GM21529 (cell line): ENCODE results near the gene IKZF2.
A peak's percentile ranks its signal among the peaks of the same experiment; 100 is the strongest.
"Not testable (repeated sequence)": the region's sequence is repeated elsewhere in the genome, so short reads cannot be mapped to it uniquely, and the experiment has no call there.

ENCODE experiments used
- ATAC-seq: cut with Tn5 transposase; IDR thresholded peaks from one replicate; pipeline ENCODE4 v1.9.1; 2021; ENCODE audit not compliant: unreplicated experiment

IKZF2 gene

DNA sequence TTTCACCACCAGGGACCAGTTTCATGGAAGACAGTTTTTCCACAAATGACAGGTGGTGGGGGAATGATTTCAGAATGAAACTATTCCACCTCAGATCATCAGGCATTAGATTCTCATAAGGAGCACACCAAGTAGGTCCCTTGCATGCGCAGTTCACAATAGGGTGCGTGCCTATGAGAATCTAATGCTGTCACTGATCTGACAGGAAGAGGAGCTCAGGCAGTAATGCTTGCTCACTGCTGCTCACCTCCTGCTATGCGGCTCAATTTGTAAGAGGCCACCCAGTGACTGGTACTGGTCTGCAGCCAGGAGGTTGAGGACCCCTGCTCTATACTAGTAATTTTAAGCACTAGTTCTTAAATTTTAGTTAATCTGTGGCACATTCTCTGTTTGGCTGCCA lies 107.8 kb downstream of the IKZF2 start:
- no peak for ATAC-seq

DNA sequence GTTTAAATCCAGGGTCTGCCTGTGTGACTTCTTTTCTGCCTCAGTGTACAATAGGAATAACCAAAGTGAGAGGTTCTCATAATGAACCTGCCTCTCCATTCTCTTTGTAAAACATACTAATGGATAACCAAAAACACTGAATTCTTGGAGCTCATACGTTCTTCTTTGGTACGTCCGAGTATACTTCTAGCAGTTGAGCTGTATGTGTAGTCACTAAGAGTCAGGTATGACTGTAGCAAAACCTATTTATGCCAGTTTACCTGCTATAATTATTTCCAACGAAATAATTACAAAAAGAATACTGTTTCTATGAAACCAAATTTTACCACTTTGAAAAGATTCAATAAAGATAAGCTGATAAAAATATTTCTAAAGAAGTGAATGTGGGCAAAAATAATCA lies 109.2 kb downstream of the IKZF2 start:
- no peak for ATAC-seq

DNA sequence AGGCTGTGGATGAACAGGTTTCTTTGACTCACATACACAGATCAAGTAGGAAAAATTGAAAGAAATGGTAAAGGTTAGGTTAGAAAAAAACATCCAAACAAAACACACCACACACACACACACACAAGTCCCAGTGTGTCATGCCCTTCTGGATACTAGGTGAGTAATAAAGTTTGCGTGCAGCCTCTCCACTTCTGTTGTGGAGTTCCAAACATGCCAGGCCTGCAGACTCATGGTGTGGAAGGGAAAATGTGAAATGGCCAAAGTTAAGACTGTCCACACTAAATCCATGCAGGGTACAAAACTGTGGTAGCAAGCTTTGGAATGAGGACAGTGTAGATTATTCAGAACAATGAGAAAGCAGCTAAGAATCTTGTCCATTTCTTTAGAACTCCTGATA lies 114.6 kb downstream of the IKZF2 start:
- no peak for ATAC-seq

DNA sequence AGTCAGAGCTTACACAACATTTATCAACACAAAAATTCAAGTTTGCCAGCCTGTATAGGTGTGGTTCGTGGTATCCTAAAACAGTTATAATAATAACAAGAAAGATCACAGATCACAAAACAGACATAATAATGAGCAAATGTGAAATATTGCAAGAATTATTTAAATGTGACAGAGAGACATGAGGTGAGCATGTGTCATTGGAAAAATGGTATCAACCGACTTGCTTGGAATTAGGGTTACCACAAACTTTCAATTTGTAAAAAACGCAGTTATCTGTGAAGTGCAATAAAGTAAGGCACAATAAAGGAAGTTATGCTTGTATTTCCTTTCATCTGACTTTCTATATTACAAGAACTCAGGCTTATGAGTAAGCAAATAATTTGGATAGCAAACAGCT lies 116.8 kb downstream of the IKZF2 start:
- ATAC-seq, result no peak

DNA sequence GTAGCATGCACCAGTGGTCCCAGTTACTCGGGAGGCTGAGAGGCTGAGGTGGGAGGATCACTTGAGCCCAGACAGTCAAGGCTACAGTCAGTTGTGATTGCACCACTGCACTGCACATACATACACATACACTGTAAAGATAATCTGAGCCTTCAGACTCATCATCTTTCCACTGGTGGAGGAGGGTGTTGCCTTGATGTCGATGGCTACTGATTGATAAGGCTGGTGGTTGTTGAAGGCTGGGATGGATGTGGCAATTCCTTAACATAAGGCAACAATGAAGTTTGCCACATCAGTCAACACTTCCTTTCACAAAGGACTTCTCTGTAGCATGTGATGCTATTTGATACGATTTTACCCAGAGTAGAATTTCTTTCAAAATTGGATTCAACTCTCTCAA lies 118.8 kb downstream of the IKZF2 start:
- no peak for ATAC-seq

DNA sequence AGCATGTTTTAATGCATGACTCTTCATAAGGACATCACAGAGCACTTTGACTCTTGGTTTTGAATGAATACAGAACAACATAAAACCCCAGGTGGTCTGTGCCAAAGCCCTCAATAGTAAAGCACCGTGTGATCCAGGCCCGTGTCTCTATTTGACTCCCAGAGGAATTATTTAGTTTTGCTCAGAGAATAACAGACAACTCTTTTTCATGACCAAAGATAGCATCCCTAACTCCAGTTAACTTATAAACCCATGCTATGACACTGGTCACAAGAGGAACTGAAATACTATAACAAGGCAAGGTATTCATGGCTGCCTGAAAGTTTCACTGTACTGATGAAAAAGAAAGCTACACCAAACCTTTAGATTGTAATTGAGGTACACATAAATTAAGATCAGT lies 128.4 kb downstream of the IKZF2 start:
- ATAC-seq, result peak; percentile 74

DNA sequence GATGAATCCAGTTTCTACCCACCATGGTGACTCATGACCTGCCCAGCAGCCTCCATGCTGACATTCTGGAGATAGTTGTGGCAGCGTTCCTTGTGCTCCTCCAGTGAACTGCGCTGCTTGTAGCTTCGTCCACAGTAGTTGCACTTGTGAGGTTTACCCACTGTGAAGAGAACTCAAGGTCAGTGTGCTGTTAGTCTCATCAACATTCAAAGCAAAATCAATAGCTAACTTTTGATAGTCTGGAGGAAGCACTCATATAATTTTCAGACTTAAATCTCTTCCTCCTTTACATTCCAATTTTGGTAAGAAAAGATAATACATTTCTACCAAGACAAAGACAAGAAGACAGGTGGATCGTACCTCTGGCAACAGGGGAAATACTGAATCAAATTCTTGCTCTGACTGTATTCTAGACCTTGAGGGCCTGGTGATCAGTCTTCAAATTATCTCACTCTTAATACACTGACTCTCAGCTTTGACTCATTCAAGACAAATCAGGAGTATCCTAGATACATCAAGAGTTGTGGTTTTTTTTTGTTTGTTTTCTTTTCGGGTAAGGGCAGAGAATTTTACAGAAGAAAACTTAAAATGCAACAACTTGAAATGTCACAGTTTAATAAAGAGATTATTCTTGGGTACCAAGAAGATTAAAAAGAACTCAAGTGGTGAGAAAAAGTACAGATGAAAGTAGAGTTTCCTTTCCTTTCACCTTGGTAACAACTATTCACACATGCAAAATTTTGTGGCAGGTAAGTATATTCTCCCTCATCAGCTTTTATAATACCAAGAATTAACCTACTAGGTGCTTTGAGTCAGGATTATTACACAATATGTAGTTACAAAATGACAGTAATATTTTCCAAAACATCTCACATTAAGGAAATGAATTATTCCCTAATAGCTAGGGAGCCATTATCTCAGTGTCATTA lies 129.2 kb downstream of the IKZF2 start:
- ATAC-seq, result peak; percentile 76

DNA sequence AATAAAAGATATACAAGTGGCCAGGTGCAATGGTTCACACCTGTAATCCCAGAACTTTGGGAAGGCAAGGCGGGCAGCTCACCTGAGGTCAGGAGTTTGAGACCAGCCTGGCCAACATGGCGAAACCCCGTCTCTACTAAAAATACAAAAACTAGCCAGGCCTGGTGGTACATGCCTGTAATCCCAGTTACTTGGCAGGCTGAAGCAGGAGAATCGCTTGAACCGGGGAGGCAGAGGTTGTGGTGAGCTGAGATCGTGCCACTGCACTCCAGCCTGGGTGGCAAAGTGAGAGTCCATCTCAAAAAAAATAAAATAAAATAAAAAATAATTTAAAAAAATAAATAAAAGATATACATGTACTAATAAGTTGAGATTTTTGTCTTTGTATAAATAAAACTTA lies 130.5 kb downstream of the IKZF2 start:
- not testable (repeated sequence) for ATAC-seq

DNA sequence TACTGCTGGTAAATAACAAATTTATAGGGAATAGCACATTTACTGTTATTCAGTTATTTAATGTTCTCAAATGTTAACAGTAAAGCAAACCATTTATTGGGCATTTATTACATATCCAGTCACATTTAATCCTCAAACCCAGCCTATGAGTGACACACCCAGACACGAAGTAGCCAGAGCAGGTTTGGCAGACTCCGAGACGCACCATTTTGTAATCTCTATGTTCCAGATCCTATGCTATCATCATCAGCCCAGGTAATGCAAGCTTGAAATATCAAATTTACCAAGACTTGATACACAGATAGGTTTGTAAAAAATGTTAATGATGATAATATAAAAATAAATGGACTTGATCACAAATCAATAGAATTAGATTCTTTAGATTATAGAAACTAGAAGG lies 131.1 kb downstream of the IKZF2 start:
- ATAC-seq, result no peak

DNA sequence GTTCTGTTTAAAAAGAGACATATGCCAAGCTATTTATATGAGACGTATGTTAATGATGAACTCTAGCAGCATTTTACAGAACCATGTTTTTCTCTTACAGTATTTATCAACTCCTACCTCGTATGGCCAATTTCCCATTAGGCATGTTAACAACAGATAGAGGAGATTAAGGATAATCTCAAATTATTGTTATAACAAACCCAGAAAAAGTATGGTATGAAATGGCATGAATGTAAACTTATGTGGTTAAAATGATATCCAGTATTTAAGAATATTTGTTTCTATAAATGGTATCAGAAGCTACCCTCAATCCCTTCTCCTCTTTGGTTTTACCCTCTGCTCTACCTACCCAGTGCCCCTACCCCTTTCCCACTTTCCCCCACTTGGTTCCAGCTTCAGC lies 132.0 kb downstream of the IKZF2 start:
- ATAC-seq, result no peak

DNA sequence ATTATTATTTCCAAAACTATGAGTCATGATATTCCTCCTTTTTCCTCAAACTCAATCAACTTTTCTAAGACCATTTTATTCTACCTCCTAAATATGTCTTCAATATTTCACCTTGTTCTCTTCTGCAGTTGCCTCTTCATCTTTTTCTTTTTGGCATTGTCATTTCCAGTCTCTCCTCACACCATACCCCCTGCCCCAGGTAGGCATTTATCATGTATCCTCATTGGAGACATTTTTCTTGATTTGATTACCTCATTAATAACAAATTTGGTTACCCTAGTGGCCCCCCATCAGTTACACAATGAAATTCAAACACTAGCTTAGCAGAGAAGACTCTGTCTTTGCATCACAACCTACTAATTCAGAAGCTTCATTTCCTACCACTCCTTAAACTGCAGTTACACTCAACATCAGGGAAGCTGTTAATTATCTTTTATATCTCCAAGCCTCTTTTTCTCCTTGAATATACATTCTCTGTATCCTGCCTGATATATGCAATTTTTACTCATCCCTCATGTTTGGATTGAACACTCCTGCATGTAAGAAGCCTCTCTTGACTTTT lies 133.0 kb downstream of the IKZF2 start:
- ATAC-seq, result no peak

DNA sequence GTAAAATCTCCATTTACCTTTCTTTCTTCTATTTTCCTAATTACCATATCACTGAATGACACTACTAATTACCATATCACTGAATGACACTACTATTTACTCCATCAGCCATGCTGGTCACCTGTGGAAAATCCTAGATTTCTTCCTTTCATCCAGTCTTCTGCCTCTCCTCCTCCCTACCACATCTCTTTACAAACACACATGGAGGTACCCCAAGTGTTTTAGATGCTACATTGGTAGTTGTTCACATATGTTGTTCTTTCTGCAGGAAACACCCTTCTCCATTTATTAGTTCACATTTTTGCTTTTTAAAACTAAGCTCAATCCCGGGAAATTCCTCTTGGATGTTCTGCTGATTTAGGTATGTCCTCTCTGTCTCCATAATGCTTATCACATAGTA lies 134.0 kb downstream of the IKZF2 start:
- ATAC-seq, result no peak

DNA sequence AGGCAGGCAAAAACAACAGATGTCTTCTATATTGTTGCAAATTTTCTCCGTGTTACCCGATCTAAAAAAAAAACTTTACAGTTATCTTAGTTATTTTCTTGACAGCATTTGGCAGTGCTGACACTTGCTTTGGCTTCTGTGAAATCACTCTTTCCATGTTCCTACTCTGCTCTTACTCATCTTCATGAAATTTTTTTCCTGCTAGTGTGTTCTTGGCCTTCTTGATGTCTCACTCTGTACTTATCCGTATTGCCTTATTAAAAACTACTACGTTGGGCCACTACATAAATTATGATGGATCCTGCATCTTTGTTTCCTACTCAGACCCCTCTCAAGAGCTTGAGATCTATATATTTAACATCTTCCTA lies 134.4 kb downstream of the IKZF2 start:
- ATAC-seq, result no peak

DNA sequence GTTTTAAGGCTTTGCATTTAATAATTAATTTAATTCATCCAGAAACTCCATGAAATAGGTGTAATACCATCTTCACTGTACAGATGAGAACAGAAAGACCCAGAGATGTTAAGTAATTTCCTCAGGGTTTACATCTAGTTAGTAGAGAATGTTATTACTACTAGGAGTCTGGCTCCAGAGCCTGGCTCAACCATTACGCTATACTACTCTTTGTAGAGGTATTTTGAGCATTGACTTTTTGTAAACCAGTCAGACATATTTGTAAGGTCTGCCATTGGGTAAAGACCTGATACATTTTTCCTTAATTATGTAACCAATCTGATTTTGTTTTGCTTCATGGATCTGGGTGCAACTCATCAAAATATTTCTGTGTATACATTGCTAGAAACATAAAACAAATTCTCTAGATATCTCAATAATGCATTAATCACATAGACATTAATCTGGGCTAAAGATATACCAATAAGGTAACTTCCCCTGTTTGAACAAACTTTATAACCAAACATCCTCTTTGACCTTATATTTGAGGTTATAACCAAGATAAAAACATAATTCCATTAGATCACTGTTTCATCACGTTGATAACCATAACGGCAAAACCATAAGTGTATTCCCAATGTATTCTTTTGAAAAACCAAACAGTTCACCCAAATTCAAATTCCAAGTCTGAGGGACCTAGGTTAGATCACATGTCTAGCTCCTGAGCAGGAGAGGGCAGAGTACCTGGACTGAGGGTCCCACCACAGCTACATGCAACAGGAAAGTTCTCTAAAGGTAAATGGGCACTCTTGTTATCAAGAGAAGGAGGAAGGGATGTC lies 135.0 kb downstream of the IKZF2 start:
- ATAC-seq, result peak; percentile 41

DNA sequence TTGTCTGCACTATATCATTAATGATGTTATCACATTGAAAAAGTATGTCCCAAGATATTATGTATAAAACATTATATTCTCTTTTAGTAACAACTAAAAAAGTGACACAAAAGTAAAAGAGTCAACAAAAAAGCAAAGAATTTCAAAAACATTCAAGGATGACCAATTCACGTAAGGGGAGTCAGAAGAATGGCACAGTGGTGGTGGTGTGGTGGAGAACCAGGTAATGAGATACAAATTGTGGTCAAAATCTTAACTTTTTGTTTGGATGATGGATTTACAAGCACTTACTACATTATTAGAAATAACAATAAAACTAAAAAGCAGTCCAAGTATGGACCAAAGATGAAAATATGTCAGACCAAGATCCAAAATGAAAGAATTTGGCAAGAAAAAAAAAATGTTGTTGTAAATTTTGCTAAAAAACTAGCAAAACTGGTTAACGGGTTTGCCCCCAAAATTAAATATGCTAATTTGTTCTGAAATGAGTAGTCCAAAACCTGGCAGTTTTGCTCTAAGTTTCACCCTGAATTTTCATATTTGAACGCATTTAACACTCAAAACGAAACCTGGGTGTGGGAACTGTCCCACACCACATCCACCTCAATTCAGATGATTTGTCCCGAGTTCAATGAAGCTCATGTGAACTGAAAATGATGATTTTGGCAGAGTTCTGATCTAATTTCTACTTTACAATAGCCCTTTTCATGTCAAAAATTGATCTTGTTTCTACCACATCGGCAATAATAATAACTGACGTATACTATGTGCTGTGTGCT lies 135.8 kb downstream of the IKZF2 start:
- peak; percentile 82 for ATAC-seq

DNA sequence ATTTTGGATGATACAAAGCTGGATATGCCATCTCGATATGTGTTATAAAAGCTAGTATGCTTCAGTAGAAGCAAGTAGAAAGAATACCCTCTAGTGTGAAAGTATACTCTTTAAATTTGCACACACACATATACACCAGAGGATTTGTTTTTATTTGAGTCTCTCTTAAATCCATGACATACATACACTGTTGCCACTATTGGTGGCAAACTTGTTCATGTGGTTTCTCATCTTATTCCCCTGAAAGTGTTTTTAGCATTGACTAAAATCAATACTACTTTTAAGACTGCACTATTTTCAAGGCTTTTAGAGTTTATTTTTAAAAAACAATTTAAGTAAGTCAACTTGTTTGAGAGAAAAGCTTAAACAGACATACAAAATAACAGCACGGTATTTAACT lies 137.4 kb downstream of the IKZF2 start:
- ATAC-seq, result no peak

DNA sequence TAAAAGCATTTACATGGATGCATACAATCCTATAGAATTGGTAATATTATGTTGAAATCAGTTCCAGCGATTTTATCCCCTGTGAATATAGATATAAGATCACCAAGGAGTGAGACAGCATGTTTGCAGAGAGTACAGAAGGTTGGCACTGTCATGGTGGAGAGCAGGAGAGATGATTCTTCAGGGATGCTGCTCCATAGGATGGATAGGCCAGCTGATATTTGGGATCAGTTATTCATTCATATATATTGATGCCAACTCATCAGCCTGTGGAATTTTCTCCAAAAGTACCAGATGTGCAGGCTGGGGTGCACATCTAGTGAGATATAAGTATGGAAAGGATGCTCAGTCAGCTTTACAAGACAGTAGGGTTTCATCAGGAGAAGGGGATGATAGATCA lies 139.9 kb downstream of the IKZF2 start:
- no peak for ATAC-seq

DNA sequence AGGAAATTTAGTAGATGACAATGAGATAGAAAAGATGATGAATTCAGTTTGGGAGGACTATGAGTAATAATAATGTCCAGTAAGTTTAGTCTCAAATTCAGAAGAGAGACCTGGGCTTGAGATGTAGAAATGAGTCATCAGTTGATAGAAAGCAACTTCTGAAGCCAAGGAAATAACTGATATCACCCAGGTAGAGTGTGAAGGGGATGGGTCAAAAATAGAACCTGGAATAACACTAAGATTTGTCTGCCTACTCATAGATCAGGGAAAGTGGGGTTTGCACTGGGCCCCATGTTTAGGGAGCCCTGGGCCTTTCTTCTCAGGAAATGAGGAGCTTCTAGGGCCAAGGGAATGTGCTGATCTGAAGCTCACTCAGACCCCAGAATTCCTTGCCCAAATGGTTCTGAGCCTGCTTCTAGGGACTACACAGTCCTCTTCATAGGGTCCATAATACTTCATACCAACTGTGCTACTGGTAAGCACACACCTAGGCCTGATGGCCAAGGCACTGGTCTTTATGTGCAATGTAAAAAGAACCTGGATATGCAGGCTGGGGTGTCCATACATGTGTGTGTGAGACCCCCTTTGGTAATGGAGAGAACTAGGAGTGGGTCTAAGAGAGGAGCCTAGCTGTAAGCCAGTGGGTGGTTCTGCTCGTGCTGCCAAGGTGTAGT lies 141.2 kb downstream of the IKZF2 start:
- ATAC-seq, result peak; percentile 50

DNA sequence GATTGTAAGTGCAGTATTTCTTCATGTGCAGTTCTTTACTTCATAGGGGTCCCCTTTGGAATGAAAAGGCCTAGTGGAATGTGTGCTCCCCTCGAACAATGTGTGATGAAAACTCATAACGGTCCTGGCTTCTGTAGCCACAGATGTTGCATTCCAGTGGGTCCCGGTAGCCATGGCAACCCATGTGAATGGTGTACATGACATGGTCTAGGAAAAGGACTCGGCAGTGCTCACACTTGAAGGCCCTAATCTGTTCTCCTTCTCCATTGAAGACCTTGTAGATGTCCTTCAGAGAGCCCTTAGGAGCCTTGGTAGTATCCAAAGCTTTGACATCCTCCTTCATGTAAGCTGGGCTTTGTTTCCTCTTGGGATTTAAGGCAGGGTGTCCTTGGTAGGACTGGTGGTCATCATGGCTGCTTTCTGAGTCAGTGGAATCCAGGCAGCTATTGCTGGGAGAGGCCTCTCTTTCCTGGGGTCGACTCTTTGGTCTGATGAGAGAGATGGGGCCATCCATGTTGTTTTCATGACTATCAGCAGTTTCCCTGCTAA lies 144.0 kb downstream of the IKZF2 start:
- no peak for ATAC-seq

DNA sequence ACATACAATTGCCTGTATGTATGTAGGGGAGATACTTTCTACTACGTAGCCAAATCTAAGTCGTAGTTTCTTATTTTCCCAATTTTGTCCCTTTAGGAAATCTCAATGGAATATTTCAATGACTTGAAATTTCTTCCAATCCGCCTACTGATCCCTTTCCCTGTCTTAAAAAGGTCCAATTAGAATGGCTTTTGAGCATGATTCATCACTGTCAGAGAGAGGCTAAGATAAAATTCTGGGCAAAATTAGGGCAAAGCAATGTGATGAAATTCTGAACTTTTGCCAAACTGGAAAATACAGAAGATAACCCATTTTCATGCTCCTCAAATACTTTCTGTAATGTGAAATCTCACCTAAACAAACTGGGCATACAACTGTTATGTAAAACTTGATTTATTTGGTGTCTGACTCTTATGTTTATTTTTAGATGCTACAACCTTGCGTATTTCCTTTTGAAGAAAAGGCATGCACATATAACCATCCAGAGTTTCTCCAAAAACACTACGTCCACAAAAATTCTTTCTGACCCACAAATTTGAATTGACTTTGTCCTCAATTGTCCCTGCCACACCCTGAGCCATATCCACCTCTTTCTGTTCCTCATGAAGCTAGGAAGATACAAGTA lies 147.1 kb downstream of the IKZF2 start:
- no peak for ATAC-seq
